Measurements from ENCODE around the gene HIP1. TPM values are rescaled to one million over a fixed set of nuclear protein-coding genes. Genes with fewer than 3 reads are reported as not detected.
"Not testable (repeated sequence)": the region's sequence is repeated elsewhere in the genome, so short reads cannot be mapped to it uniquely, and the experiment has no call there.

HIP1 gene
- total RNA-seq: 2.1 and 4.1 TPM in 2 replicates

DNA sequence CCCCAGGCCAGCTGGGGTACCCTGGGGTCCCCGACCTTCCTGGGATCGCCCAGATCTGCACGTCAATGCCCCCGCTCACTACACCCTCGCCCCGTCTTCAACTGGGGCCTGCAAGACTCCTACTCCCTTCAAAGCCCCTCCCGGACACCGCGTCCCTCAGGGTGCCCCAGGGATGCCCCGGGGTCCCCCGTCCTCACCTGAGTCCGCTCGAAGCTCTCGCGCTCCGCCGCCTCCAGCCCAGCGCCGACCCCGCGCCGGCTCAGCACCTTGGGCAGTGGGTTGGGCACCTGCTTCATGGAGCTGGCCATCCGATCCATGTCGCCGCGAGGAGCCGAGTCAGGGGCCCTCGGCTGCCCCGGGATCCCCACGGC, at the start of gene HIP1:
Gene HIP1 (minus strand): TSS at position 338 of the 371 bp plus-strand sequence. CDS start 21 bp downstream, at position 317.
- Mint-ChIP-seq H3K27ac (peak within 1 kb of the TSS; percentile 97), H3K27me3 (peaks cover 24% of the 10 kb centered on the region), H3K9me3 (no peaks in the 10 kb centered on the region), H3K36me3 (ENCODE audit: low read depth) (no peaks in the 10 kb centered on the region), H3K4me1 (peaks cover 16% of the 10 kb centered on the region), H3K4me3 (peak within 1 kb of the TSS; percentile 90)
- intact Hi-C loops (cut with micrococcal nuclease): loop anchor here (2.0 kb wide), 1 partner anchor 104 kb away; no protein-coding TSS in a partner anchor
- no peak for DNase-seq

DNA sequence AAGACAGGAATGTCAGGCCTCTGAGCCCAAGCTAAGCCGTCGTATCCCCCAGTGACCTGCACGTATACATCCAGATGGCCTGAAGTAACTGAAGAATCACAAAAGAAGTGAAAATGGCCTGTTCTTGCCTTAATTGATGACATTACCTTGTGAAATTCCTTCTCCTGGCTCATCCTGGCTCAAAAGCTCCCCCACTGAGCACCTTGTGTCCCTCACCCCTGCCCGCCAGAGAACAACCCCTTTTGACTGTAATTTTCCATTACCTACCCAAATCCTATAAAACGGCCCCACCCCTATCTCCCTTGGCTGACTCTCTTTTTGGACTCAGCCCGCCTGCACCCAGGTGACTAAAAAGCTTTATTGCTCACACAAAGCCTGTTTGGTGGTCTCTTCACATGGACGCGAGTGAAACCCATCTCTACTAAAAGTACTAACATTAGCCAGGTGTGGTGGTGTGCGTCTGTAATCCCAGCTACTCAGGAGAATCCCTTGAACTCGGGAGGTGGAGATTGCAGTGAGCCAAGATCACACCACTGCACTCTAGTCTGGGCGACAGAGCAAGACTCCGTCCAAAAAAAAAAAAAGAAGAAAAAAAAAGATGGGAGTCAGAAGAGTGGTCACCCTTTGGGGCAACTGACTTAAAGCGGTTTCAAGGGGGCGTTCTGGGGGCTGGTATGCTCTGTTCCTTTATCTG, 49.6 kb upstream of the HIP1 start:
- H3K4me3 Mint-ChIP-seq; H3K36me3 Mint-ChIP-seq (ENCODE audit: low read depth); DNase-seq; H3K27me3 Mint-ChIP-seq; H3K4me1 Mint-ChIP-seq; H3K9me3 Mint-ChIP-seq; H3K27ac Mint-ChIP-seq; intact Hi-C loops (cut with micrococcal nuclease): not testable (repeated sequence)

DNA sequence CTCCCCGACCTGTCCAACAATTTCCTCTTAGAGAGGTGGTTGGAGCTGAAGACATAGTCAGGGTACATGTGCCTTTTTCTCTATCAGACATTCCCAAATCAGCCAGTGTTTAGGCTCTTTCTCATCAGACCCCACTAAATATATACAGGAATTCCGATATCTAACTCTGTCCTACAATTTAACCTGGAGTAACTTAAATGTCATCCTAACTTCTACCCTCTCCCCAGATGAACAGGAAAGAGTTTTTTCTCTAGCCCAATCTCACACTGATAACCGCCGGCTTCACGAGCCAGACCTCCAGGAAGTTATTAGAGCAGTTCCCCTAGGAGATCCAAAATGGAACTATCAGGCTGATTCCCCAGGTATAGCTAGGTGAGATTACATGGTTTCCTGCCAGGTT, 44.3 kb upstream of the HIP1 start:
- H3K4me3 Mint-ChIP-seq; intact Hi-C loops (cut with micrococcal nuclease); H3K9me3 Mint-ChIP-seq; H3K27ac Mint-ChIP-seq; H3K36me3 Mint-ChIP-seq (ENCODE audit: low read depth); DNase-seq: not testable (repeated sequence)
- Mint-ChIP-seq H3K4me1 (peaks cover 13% of the 10 kb centered on the region), H3K27me3 (peaks cover 21% of the 10 kb centered on the region)

DNA sequence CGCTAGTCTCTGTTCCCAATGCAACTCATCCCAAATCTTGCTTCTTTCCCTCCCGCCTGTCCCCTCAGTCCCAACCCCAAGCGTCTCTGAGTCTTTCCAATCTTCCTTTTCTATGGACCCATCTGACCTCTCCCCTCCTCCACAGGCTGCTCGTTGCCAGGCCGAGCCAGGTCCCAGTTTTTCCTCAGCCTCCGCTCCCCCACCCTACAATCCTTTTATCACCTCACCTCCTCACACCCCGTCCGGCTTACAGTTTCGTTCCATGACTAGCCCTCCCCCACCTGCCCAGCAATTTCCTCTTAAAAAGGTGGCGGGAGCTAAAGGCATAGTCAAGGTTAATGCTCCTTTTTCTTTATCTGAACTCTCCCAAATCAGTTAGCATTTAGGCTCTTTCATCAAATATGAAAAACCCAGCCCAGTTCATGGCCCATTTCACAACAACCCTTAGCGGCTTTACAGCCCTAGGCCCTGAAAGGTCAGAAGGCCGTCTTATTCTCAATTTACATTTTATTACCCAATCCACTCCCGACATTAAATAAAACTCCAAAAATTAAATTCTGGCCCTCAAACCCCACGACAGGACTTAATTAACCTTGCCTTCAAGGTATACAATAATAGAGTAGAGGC, 42.0 kb upstream of the HIP1 start:
- H3K4me3 Mint-ChIP-seq, H3K27ac Mint-ChIP-seq: not testable (repeated sequence)
- peaks cover 21% of the 10 kb centered on the region for H3K27me3 Mint-ChIP-seq

DNA sequence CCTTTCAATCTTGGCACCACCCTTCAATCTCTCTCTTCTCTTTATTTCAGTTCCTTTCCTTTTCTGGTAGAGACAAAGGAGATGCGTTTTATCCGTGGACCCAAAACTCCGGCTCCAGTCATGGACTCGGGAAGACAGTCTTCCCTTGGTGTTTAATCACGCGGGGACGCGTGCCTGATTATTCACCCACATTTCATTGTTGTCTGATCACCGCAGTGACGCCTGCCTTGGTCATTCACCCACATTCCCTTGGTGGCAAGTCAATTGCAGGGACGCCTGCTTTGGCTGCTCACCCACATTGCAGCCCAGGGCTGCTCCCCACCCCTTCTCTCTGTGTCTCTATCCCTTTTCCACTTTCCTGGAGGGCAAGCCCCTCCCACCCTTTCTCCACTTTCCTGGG, 40.8 kb upstream of the HIP1 start:
- Mint-ChIP-seq H3K27ac (peak overlapping the region; percentile 3), H3K27me3 (peaks cover 21% of the 10 kb centered on the region), H3K4me1 (peaks cover 29% of the 10 kb centered on the region)
- H3K4me3 Mint-ChIP-seq; H3K9me3 Mint-ChIP-seq; DNase-seq; H3K36me3 Mint-ChIP-seq (ENCODE audit: low read depth): not testable (repeated sequence)
- intact Hi-C loops (cut with micrococcal nuclease): loop anchor here (10.0 kb wide), 1 partner anchor 255 kb away; no protein-coding TSS in a partner anchor

More for the DNA sequence above, 42.0 kb upstream of the HIP1 start:
- H3K9me3 Mint-ChIP-seq; intact Hi-C loops (cut with micrococcal nuclease); DNase-seq; H3K36me3 Mint-ChIP-seq (ENCODE audit: low read depth): not testable (repeated sequence)
- peaks cover 27% of the 10 kb centered on the region for H3K4me1 Mint-ChIP-seq

DNA sequence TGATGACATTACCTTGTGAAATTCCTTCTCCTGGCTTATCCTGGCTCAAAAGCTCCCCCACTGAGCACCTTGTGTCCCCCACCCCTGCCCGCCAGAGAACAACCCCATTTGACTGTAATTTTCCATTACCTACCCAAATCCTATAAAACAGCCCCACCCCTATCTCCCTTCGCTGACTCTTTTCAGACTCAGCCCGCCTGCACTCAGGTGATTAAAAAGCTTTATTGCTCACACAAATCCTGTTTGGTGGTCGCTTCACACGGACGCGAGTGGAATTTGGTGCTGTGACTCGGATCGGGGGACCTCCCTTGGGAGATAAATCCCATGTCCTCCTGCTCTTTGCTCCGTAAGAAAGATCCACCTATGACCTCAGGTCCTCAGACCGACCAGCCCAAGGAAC, 40.3 kb upstream of the HIP1 start:
- not testable (repeated sequence) for H3K4me3 Mint-ChIP-seq; H3K36me3 Mint-ChIP-seq (ENCODE audit: low read depth); DNase-seq; H3K9me3 Mint-ChIP-seq
- intact Hi-C loops (cut with micrococcal nuclease): loop anchor here (10.0 kb wide), 1 partner anchor 254 kb away; no protein-coding TSS in a partner anchor
- Mint-ChIP-seq H3K27ac (peak overlapping the region; percentile 3), H3K4me1 (peaks cover 29% of the 10 kb centered on the region), H3K27me3 (peaks cover 21% of the 10 kb centered on the region)

DNA sequence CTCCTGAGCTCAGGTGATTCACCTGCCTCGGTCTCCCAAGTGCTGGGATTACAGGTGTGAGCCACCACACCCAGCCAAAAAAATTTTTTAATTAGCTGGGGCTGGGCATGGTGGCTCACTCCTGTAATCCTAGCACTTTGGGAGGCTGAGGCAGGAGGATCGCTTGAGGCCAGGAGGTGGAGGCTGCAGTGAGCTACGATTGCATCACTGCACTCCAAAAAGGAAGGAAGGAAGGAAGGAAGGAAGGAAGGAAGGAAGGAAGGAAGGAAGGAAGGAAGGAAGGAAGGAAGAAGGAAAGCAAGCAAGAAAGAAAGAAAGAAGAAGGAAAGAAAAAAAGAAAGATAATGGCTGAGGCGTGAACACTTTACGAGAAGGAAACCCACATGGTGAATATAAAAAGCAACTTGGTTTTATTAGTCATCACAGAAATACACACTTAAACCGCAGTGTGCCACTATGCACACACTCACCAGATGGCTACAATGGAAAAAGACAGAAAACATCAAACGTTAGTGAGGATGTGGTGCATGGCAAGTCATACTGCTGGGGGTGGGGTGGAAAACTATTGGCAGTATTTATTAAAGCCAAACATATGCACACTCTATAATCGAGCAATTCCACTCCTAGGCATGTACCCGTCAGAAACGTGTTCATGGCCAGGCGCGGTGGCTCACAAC, 37.7 kb upstream of the HIP1 start:
- peak; percentile 77 for DNase-seq
- peaks cover 2% of the 10 kb centered on the region for H3K36me3 Mint-ChIP-seq (ENCODE audit: low read depth)
- no peaks in the 10 kb centered on the region for H3K9me3 Mint-ChIP-seq
- peak overlapping the region; percentile 83 for H3K27ac Mint-ChIP-seq
- peaks cover 31% of the 10 kb centered on the region for H3K4me1 Mint-ChIP-seq
- intact Hi-C loops (cut with micrococcal nuclease): loop anchor here (1.0 to 10.0 kb wide), 3 partner anchors 67 to 252 kb away; no protein-coding TSS in a partner anchor
- H3K27me3 Mint-ChIP-seq: peaks cover 15% of the 10 kb centered on the region
- peak overlapping the region; percentile 9 for H3K4me3 Mint-ChIP-seq

DNA sequence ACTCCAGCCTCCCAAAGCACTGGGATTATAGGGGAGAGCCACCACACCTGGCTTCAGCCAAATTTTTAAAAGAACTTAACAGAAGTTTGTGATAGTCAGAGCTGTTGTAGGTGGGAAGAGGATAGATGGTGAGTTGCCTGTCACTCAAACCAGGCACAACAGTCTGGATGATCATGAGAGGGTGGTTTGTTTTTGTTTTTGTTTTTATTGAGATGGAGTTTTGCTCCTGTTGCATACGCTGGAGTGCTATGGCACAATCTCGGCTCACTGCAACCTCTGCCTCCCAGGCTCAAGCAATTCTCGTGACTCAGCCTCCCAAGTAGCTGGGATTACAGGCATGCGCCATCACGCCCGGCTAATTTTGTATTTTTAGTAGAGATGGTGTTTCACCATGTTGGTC, 35.2 kb upstream of the HIP1 start:
- not testable (repeated sequence) for H3K4me3 Mint-ChIP-seq; H3K27ac Mint-ChIP-seq; DNase-seq; H3K36me3 Mint-ChIP-seq (ENCODE audit: low read depth); H3K27me3 Mint-ChIP-seq; H3K9me3 Mint-ChIP-seq
- H3K4me1 Mint-ChIP-seq: peaks cover 22% of the 10 kb centered on the region
- intact Hi-C loops (cut with micrococcal nuclease): loop anchor here (10.0 kb wide), 1 partner anchor 249 kb away; no protein-coding TSS in a partner anchor

DNA sequence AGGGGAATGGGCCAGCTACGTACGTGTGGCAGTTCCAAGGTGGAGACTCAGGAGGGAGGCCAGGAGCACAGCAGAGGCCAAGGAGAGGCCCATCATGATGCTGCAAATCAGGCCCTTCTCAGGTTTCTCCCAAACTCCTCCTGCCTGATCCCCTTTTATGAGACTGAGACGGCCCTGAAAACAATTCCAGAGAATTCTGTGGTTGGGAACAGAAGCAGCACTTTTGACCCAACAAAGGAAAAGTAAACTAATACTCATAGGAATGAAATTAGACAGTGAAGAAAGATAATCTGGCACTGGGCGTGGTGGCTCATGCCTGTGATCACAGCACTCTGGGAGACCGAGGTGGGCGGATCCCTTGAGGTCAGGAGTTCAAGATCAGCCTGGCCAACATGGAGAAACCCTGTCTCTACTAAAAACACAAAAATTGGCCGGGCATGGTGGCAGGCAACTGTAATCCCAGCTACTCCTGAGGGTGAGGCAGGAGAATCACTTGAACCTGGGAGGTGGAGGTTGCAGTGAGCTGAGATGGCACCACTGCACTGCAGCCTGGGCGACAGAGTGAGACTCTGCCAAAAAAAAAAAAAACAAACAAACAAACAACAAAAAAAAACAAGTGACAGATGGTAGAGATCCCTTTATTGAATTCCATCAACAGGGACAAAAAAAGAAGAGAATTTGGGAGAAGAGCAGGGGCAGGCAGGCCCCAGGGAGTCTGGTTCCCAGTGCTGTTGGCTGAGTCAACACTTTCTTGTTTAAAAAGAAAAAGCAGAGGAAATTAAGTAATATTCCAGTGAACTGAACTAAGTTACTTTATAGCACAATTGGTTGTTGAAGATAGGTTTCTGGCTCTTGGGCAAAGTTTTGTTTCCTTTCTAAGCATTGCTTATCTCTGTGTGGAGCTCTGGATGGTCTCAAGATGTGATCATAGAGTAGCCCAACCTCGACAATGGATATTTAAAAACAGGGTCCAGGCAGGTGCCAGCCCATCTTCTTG, 33.6 kb upstream of the HIP1 start, which contains the start of gene CCL26:
Gene CCL26 (minus strand): TSS at position 131 of the 997 bp plus-strand sequence. CDS start 35 bp downstream, at position 96.
- H3K9me3 Mint-ChIP-seq: no peaks in the 10 kb centered on the region
- H3K4me1 Mint-ChIP-seq: peaks cover 17% of the 10 kb centered on the region
- no peak for DNase-seq
- H3K4me3 Mint-ChIP-seq: no peak within 1 kb of the TSS
- no peak within 1 kb of the TSS for H3K27ac Mint-ChIP-seq
- intact Hi-C loops (cut with micrococcal nuclease): loop anchor here (10.0 kb wide), 1 partner anchor 248 kb away; no protein-coding TSS in a partner anchor
- H3K36me3 Mint-ChIP-seq (ENCODE audit: low read depth): no peaks in the 10 kb centered on the region
- H3K27me3 Mint-ChIP-seq: no peaks in the 10 kb centered on the region

DNA sequence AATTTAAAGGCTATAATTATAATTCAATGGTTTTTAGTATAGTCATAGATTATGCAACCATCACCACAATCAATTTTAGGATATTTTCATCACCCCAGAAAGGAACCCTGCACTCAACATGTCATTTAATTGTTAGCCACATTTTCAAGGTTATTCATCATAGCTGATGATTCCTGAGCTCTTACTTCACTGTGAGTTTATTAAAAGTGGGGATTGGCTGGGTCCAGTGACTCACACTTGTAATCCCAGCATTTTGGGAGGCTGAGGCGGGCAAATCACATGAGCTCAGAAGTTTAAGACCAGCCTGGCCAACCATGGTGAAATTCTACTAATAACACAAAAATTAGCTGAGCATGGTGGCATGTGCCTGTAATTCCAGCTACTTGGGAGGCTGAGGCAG, 32.5 kb upstream of the HIP1 start:
- H3K9me3 Mint-ChIP-seq: no peaks in the 10 kb centered on the region
- H3K36me3 Mint-ChIP-seq (ENCODE audit: low read depth): no peaks in the 10 kb centered on the region
- intact Hi-C loops (cut with micrococcal nuclease): loop anchor here (10.0 kb wide), 1 partner anchor 246 kb away; no protein-coding TSS in a partner anchor
- H3K4me3 Mint-ChIP-seq: no peak overlapping the region
- no peak for DNase-seq
- H3K27me3 Mint-ChIP-seq: no peaks in the 10 kb centered on the region
- H3K27ac Mint-ChIP-seq: no peak overlapping the region
- peaks cover 7% of the 10 kb centered on the region for H3K4me1 Mint-ChIP-seq

DNA sequence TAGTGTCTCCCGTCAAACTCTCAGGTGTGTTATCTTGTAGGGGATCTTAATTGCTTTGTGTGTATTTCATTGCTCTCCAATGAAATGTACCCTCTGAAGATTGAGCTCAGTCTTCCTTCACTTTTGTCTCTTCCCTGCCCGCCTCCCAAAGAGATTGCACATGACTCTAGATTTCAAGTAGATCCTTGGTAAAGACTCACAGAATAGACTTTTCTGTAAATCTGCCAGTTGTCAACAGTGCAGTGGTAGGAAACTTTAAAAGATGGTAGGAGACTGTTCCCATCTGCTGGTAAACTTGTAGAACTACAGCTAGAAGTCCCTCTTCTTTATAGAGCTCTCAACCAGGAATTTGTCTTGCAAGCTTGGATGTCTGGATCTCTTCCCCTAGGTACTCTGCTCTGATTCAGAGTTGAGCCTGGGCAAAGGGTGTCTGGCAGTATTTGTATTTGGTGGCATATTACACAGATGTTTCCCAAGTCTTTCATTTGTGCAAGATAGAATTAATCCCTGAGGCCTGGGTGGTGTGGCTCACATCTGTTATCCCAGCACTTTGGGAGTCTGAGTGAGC, 23.7 kb upstream of the HIP1 start:
- Mint-ChIP-seq H3K4me3 (no peak overlapping the region), H3K27me3 (no peaks in the 10 kb centered on the region), H3K4me1 (no peaks in the 10 kb centered on the region), H3K27ac (no peak overlapping the region), H3K9me3 (no peaks in the 10 kb centered on the region), H3K36me3 (ENCODE audit: low read depth) (no peaks in the 10 kb centered on the region)
- DNase-seq: peak; percentile 58
- intact Hi-C loops (cut with micrococcal nuclease): no loop called here

DNA sequence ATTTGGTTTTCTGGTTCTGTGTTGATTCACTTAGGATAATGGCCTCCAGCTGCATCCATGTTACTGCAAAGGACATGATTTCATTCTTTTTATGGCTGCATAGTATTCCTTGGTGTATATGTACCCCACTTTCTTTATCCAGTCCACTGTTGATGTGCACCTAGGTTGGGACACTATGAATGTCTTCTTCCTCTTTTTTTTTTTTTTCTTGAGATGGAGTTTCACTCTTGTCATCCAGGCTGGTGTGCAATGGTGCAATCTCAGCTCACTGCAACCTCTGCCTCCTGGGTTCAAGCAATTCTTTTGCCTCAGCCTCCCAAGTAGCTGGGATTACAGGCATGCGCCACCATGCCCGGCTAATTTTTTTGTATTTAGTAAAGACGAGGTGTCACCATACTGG, 23.1 kb upstream of the HIP1 start:
- DNase-seq; H3K4me3 Mint-ChIP-seq; H3K36me3 Mint-ChIP-seq (ENCODE audit: low read depth); H3K27me3 Mint-ChIP-seq; H3K27ac Mint-ChIP-seq; H3K4me1 Mint-ChIP-seq; H3K9me3 Mint-ChIP-seq; intact Hi-C loops (cut with micrococcal nuclease): not testable (repeated sequence)

DNA sequence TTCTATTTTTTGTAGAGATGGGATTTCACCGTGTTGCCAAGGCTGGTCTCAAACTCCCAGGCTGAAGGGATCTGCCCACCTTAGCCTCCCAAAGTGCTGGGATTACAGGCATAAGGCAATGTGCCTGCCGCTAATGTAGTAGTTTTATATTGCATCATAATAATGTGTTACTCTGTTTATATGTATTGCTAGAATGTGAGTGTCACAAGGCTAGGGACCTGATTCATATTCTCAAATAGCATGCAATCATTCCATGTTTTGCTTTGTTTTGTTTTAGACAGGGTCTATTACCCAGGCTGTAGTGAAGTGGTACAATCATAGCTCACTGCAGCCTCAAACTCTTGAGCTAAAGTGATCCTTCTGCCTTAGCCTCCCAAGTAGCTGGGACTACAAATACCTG, 19.8 kb upstream of the HIP1 start:
- Mint-ChIP-seq H3K9me3 (no peaks in the 10 kb centered on the region), H3K27me3 (no peaks in the 10 kb centered on the region), H3K4me3 (no peak overlapping the region), H3K36me3 (ENCODE audit: low read depth) (no peaks in the 10 kb centered on the region), H3K27ac (no peak overlapping the region), H3K4me1 (no peaks in the 10 kb centered on the region)
- no peak for DNase-seq
- intact Hi-C loops (cut with micrococcal nuclease): no loop called here

All from activated CD4-positive, alpha-beta T cell treated with anti-CD3 and anti-CD28 coated beads, Interleukin-2, amount 10 ng/mL, durations not matched to agents 24 days and 14 days (primary cell).